C4-2B (cell line): ENCODE results near the gene PHLDB1.

Experiments
- ZFX ChIP-seq: fragments of 450-650 bp; IDR thresholded peaks from 2 replicates; pipeline ENCODE4 v1.6.1; 2017
- TF ChIP-seq, protein P1 (sequence below): fragments of 450-650 bp; conservative IDR thresholded peaks from 2 replicates; pipeline ENCODE4 v1.5.1; 2017; ENCODE audit warnings: mild to moderate bottlenecking

DNA sequence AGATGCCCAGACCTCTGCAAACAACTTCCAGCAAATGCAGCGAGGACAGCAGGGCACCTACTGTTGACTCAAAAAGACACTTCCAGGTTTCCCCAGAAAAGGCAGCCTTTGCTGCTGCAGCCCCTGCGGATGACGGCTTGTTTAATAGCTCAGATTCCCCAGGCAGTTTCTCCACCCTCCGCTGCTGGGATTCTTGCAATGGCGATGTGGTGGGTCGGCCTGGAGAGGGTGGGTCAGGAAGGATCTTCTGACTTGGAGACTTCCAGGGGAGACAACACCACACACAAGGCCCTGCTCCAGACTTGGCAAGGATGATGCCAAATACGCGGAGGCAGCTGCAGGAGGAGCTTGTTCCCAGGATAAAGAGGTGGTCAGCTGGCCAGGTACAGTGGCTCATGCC lies 89.9 kb downstream of the PHLDB1 start:
- TF ChIP-seq, protein P1, sequence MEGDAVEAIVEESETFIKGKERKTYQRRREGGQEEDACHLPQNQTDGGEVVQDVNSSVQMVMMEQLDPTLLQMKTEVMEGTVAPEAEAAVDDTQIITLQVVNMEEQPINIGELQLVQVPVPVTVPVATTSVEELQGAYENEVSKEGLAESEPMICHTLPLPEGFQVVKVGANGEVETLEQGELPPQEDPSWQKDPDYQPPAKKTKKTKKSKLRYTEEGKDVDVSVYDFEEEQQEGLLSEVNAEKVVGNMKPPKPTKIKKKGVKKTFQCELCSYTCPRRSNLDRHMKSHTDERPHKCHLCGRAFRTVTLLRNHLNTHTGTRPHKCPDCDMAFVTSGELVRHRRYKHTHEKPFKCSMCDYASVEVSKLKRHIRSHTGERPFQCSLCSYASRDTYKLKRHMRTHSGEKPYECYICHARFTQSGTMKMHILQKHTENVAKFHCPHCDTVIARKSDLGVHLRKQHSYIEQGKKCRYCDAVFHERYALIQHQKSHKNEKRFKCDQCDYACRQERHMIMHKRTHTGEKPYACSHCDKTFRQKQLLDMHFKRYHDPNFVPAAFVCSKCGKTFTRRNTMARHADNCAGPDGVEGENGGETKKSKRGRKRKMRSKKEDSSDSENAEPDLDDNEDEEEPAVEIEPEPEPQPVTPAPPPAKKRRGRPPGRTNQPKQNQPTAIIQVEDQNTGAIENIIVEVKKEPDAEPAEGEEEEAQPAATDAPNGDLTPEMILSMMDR, result no peak
- TF ChIP-seq ZFX, result no peak
